ENCODE measurements around the gene APOBEC3C.
"Not testable (repeated sequence)": the region's sequence is repeated elsewhere in the genome, so short reads cannot be mapped to it uniquely, and the experiment has no call there.

GRCh38 chr22:39031434-39032295, 17.6 kb downstream of the APOBEC3C start:
- not testable (repeated sequence) for TF ChIP-seq CTCF (IDR thresholded peaks at IDR 0.05; ENCODE audit: insufficient read depth, low read length, poor library complexity, severe bottlenecking); EZH2phosphoT487 (conservative IDR thresholded peaks at IDR 0.05; ENCODE audit: low read length)
